Neural progenitor cell (in vitro differentiated cells): Measurements from ENCODE around the gene C10orf67. TPM values are rescaled to one million over a fixed set of nuclear protein-coding genes. Genes with fewer than 3 reads are reported as not detected.

Experiments
- DNase-seq: peaks from one replicate; pipeline ENCODE4 v3.0.0-alpha.2; 2016; ENCODE audit warnings: low spot score
- H2AFZ ChIP-seq: fragments of 200-600 bp; sonication (generic); replicated peaks from 2 replicates; pipeline ENCODE4 v1.6.1; 2016; ENCODE audit warnings: antibody characterized with exemption
- H3F3A ChIP-seq: fragments of 200-600 bp; sonication (generic); 2 replicates; pipeline ENCODE4 v1.6.1; 2016; ENCODE audit warnings: antibody characterized with exemption, low read depth
- H3K27ac ChIP-seq: fragments of 200-600 bp; sonication (generic); 2 replicates; pipeline ENCODE4 v1.5.1; 2016; ENCODE audit warnings: mild to moderate bottlenecking
- H3K27me3 ChIP-seq: fragments of 200-600 bp; sonication (generic); 2 replicates; pipeline ENCODE4 v1.6.1; 2016; ENCODE audit warnings: mild to moderate bottlenecking, moderate library complexity
- H3K36me3 ChIP-seq: fragments of 200-600 bp; sonication (generic); 2 replicates; pipeline ENCODE4 v1.5.1; 2016
- H3K4me1 ChIP-seq: fragments of 200-600 bp; sonication (generic); 2 replicates; pipeline ENCODE4 v1.6.1; 2016; ENCODE audit warnings: mixed run types
- H3K4me2 ChIP-seq: fragments of 200-600 bp; sonication (generic); 2 replicates; pipeline ENCODE4 v1.6.1; 2016
- H3K4me3 ChIP-seq: fragments of 200-600 bp; sonication (generic); 2 replicates; pipeline ENCODE4 v1.5.1; 2016
- H3K79me2 ChIP-seq: fragments of 200-600 bp; sonication (generic); 2 replicates; pipeline ENCODE4 v1.6.1; 2016; ENCODE audit warnings: low read depth
- H3K9ac ChIP-seq: fragments of 200-600 bp; sonication (generic); 2 replicates; pipeline ENCODE4 v1.6.1; 2016
- H3K9me3 ChIP-seq: fragments of 200-600 bp; sonication (generic); 2 replicates; pipeline ENCODE4 v1.5.1; 2016; ENCODE audit warnings: low read depth
- H4K20me1 ChIP-seq: fragments of 200-600 bp; sonication (generic); 2 replicates; pipeline ENCODE4 v1.6.1; 2016; ENCODE audit warnings: low read depth
- H3K27ac Mint-ChIP-seq: 3 replicates; pipeline ENCODE4 v1.8.0; 2021; ENCODE audit warnings: mixed read lengths
- H3K27me3 Mint-ChIP-seq: 2 replicates; pipeline ENCODE4 v1.8.0; 2022; ENCODE audit warnings: low read depth, mild to moderate bottlenecking, inconsistent platforms, moderate library complexity, mixed read lengths; ENCODE audit not compliant: insufficient read depth
- H3K36me3 Mint-ChIP-seq: 3 replicates; pipeline ENCODE4 v1.8.0; 2021; ENCODE audit warnings: mixed read lengths
- H3K4me1 Mint-ChIP-seq: 3 replicates; pipeline ENCODE4 v1.8.0; 2021; ENCODE audit warnings: mixed read lengths
- H3K4me3 Mint-ChIP-seq: 3 replicates; pipeline ENCODE4 v1.8.0; 2021; ENCODE audit warnings: mild to moderate bottlenecking, moderate library complexity, mixed read lengths
- H3K9me3 Mint-ChIP-seq: 3 replicates; pipeline ENCODE4 v1.8.0; 2020; ENCODE audit warnings: mixed read lengths
- CTCF ChIP-seq: fragments of 200-600 bp; sonication (generic); IDR thresholded peaks from 2 replicates; pipeline ENCODE4 v1.5.1; 2017; ENCODE audit warnings: antibody characterized with exemption, mild to moderate bottlenecking
- EZH2 ChIP-seq: fragments of 200-600 bp; sonication (generic); IDR thresholded peaks from 2 replicates; pipeline ENCODE4 v1.6.1; 2017; ENCODE audit warnings: antibody characterized with exemption, mild to moderate bottlenecking, moderate library complexity
- EZH2phosphoT487 ChIP-seq: fragments of 200-600 bp; sonication (generic); IDR thresholded peaks from 2 replicates; pipeline ENCODE4 v1.6.1; 2017; ENCODE audit warnings: antibody characterized with exemption
- total RNA-seq: library from RNA; depleted of rRNA; stranded (reverse); fragments of >200 nt; gene quantifications from 2 replicates; pipeline ENCODE4 v1.2.3, GENCODE V29; 2015; ENCODE audit warnings: low replicate concordance

Gene C10orf67
- total RNA-seq, 1 donor from 2014 or later = not detected

GRCh38 chr10:23284674-23285335, 59.8 kb downstream of the C10orf67 start:
- H3K9me3 ChIP-seq = no peaks in the 10 kb centered on the region
- peaks cover 10% of the 10 kb centered on the region for H3F3A ChIP-seq
- H3K27ac Mint-ChIP-seq = no peak overlapping the region
- no peak overlapping the region for H2AFZ ChIP-seq
- H3K27ac ChIP-seq = no peak overlapping the region
- TF ChIP-seq CTCF = no peak
- TF ChIP-seq EZH2phosphoT487 = no peak
- H3K4me3 Mint-ChIP-seq = no peak overlapping the region
- H3K4me1 ChIP-seq = peaks cover 18% of the 10 kb centered on the region
- no peak overlapping the region for H3K4me2 ChIP-seq
- no peaks in the 10 kb centered on the region for H3K36me3 Mint-ChIP-seq
- peaks cover 9% of the 10 kb centered on the region for H3K9me3 Mint-ChIP-seq
- no peaks in the 10 kb centered on the region for H3K27me3 ChIP-seq
- H3K4me3 ChIP-seq = no peak overlapping the region
- H3K9ac ChIP-seq = no peak overlapping the region
- no peak for DNase-seq
- H3K36me3 ChIP-seq = no peaks in the 10 kb centered on the region
- H3K79me2 ChIP-seq = no peaks in the 10 kb centered on the region
- peaks cover 6% of the 10 kb centered on the region for H3K27me3 Mint-ChIP-seq
- peaks cover 13% of the 10 kb centered on the region for H3K4me1 Mint-ChIP-seq
- no peaks in the 10 kb centered on the region for H4K20me1 ChIP-seq

DNA sequence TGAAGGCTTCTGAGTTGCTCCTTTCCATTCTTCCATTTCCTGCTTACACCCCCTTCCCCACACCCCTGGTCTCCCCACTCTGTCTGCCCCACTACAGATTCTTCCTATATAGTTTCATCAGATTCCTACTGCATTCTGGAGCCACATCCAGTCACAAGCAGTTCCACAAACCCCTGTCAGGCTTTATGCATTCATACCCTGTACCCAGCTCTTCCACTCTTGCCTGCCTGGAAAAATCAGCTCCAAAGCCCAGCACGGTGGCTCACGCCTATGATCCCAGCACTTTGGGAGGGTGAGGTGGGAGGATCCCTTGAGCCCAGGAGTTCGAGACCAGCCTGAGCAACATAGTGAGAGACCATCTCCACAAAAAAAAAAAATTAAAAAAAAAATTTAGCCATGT, 60.4 kb downstream of the C10orf67 start:
- H3K4me2 ChIP-seq = no peak overlapping the region

GRCh38 chr10:23283680-23284079, 60.9 kb downstream of the C10orf67 start:
- H3K9ac ChIP-seq = no peak overlapping the region
- no peaks in the 10 kb centered on the region for H3K9me3 ChIP-seq
- H3F3A ChIP-seq = peaks cover 10% of the 10 kb centered on the region
- Mint-ChIP-seq H3K36me3 (no peaks in the 10 kb centered on the region), H3K27ac (no peak overlapping the region), H3K9me3 (peaks cover 9% of the 10 kb centered on the region), H3K4me3 (no peak overlapping the region), H3K27me3 (peaks cover 6% of the 10 kb centered on the region), H3K4me1 (peaks cover 11% of the 10 kb centered on the region)
- no peaks in the 10 kb centered on the region for H3K79me2 ChIP-seq
- H3K4me3 ChIP-seq = no peak overlapping the region
- no peak overlapping the region for H2AFZ ChIP-seq
- H3K4me2 ChIP-seq = no peak overlapping the region
- H4K20me1 ChIP-seq = no peaks in the 10 kb centered on the region
- no peak for DNase-seq
- H3K4me1 ChIP-seq = peaks cover 18% of the 10 kb centered on the region
- H3K27me3 ChIP-seq = no peaks in the 10 kb centered on the region
- H3K27ac ChIP-seq = no peak overlapping the region
- H3K36me3 ChIP-seq = no peaks in the 10 kb centered on the region
- no peak for TF ChIP-seq CTCF
- TF ChIP-seq EZH2phosphoT487 = no peak
- no peak for TF ChIP-seq EZH2

More for the DNA sequence above, 60.4 kb downstream of the C10orf67 start:
- Histone ChIP-seq H3K79me2 (no peaks in the 10 kb centered on the region), H3K27me3 (no peaks in the 10 kb centered on the region), H3K9ac (no peak overlapping the region), H2AFZ (no peak overlapping the region), H3F3A (peaks cover 10% of the 10 kb centered on the region), H3K27ac (no peak overlapping the region), H3K36me3 (no peaks in the 10 kb centered on the region), H4K20me1 (no peaks in the 10 kb centered on the region), H3K9me3 (no peaks in the 10 kb centered on the region), H3K4me1 (peaks cover 18% of the 10 kb centered on the region), H3K4me3 (no peak overlapping the region)
- peaks cover 9% of the 10 kb centered on the region for H3K9me3 Mint-ChIP-seq
- TF ChIP-seq EZH2phosphoT487 = no peak
- TF ChIP-seq EZH2 = no peak
- TF ChIP-seq CTCF = no peak
- no peak overlapping the region for H3K4me3 Mint-ChIP-seq
- H3K27ac Mint-ChIP-seq = no peak overlapping the region
- no peaks in the 10 kb centered on the region for H3K36me3 Mint-ChIP-seq
- H3K27me3 Mint-ChIP-seq = peaks cover 6% of the 10 kb centered on the region
- DNase-seq = no peak
- H3K4me1 Mint-ChIP-seq = peaks cover 11% of the 10 kb centered on the region
